ENCODE data around the gene DPP4. TPM values are rescaled to one million over a fixed set of nuclear protein-coding genes. Genes with fewer than 3 reads are reported as not detected.

The DPP4 gene
- 0.10 TPM for total RNA-seq (2013)
- polyA plus RNA-seq (under 1 TPM in 1 of 3 donors, not detected in 2; 0.46 TPM), polyA minus RNA-seq (not detected in 2 replicates), total RNA-seq (0 to 6.6 (median 0.20) reads per million in 11 experiments)

DNA sequence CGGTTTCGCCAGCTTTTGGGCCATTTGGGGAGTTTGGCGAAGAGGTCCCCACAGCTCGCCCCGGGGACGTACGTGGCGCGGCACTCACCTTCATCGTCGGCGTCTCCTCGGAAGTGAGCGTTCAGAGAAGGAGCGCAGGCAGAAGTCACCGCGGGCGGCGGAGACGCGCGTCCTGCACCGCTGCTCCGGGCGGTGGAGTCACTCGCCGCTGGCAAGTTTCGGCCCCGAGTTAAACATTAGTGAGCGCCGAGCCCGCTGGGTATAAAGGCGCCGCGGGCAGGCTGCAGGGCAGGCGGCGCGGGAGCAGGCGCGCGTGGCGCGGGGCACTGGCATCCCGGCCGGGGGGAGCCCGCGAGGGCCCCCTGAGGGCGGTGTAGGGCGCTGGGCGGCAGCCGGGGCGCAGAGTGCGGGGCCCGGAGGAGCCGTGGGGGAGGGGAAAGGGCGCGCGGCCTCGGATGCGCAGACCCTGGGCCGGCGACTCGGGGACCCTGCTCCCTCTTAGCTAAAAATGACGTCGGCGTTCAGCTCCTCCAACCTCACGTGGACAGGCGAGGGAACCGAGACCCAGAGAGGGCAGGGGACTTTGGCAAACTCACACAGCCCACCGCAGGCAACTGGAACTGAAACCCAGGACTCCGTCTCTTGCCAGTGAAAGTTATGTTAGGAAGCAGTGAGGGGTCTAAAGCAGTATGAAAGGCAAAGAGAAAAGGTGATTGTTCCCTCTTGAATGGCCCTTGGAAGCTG, at the start of gene DPP4:
Gene DPP4, minus strand, starts transcription at position 328 of the 744 bp plus-strand sequence. Its CDS starts 234 bp downstream, at position 94.
- Mint-ChIP-seq H3K4me3 (peak within 1 kb of the TSS; percentile 76 to 90), H3K36me3 (no peaks in the 10 kb centered on the region), H3K27ac (no peak within 1 kb of the TSS), H3K27me3 (ENCODE audit: low read depth in 3 of 3) (peaks cover 18 to 33% (median 31%) of the 10 kb centered on the region in 3 donors), H3K4me1 (peaks cover 18% of the 10 kb centered on the region), H3K9me3 (peaks cover 8 to 18% (median 15%) of the 10 kb centered on the region in 7 donors)
- Histone ChIP-seq H3K27ac (ENCODE audit: low read depth in 1 of 2, low read length in 2 of 2) (no peak within 1 kb of the TSS), H3K79me2 (ENCODE audit: insufficient read depth, low read length) (no peaks in the 10 kb centered on the region), H3K4me1 (ENCODE audit: control insufficient read depth in 1 of 2, insufficient read depth in 2 of 2, low read length in 2 of 2) (peaks cover 13 to 15% of the 10 kb centered on the region in 2 donors), H3K36me3 (replicated peaks in 1 of 2; ENCODE audit: control insufficient read depth in 1 of 2, insufficient read depth in 2 of 2, low read length in 2 of 2) (no peaks in the 10 kb centered on the region), H3K9me3 (replicated peaks in 1 of 2; ENCODE audit: control insufficient read depth in 1 of 2, insufficient read depth in 1 of 2, low read length in 2 of 2) (peaks cover 7 to 11% of the 10 kb centered on the region in 2 donors), H2AFZ (ENCODE audit: insufficient read depth, low read depth, low read length, poor library complexity, severe bottlenecking) (peak within 1 kb of the TSS; percentile 75), H3K4me2 (replicated peaks; ENCODE audit: extremely low read depth, low read length, poor library complexity, severe bottlenecking) (peak within 1 kb of the TSS; percentile 76), H4K20me1 (ENCODE audit: insufficient read depth, low read length) (no peaks in the 10 kb centered on the region), H3K27me3 (ENCODE audit: control insufficient read depth in 2 of 2, insufficient read depth in 2 of 2, low read length in 2 of 2) (peaks cover 9 to 35% of the 10 kb centered on the region in 2 donors), H3K4me3 (replicated peaks in 1 of 3; ENCODE audit: low read depth in 2 of 3, low read length in 3 of 3) (peak within 1 kb of the TSS; percentile 27 to 72 (median 28)), H3K9ac (ENCODE audit: insufficient read depth, low read length, poor library complexity, severe bottlenecking) (peak within 1 kb of the TSS; percentile 37)
- WGBS (ENCODE audit: insufficient coverage), result under 1% methylated on average over 63 of the region's 71 CpGs
- intact Hi-C loops (cut with micrococcal nuclease), result no loop called here
- peak in 1 of 3 donors; percentile 6 for DNase-seq
- TF ChIP-seq, protein P1, sequence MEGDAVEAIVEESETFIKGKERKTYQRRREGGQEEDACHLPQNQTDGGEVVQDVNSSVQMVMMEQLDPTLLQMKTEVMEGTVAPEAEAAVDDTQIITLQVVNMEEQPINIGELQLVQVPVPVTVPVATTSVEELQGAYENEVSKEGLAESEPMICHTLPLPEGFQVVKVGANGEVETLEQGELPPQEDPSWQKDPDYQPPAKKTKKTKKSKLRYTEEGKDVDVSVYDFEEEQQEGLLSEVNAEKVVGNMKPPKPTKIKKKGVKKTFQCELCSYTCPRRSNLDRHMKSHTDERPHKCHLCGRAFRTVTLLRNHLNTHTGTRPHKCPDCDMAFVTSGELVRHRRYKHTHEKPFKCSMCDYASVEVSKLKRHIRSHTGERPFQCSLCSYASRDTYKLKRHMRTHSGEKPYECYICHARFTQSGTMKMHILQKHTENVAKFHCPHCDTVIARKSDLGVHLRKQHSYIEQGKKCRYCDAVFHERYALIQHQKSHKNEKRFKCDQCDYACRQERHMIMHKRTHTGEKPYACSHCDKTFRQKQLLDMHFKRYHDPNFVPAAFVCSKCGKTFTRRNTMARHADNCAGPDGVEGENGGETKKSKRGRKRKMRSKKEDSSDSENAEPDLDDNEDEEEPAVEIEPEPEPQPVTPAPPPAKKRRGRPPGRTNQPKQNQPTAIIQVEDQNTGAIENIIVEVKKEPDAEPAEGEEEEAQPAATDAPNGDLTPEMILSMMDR (IDR thresholded peaks at IDR 0.05), result no peak

- TF ChIP-seq, protein P1 (IDR thresholded peaks at IDR 0.05), result no peak
- Mint-ChIP-seq H3K36me3 (no peaks in the 10 kb centered on the region), H3K4me3 (peak overlapping the region; percentile 43 to 46), H3K9me3 (peaks cover 0 to 6% (median 3%) of the 10 kb centered on the region in 7 donors), H3K27me3 (ENCODE audit: low read depth in 3 of 3) (no peaks in the 10 kb centered on the region), H3K27ac (peak overlapping the region in 3 of 7 donors; percentile 38 to 66 (median 43)), H3K4me1 (peaks cover 26% of the 10 kb centered on the region)
- peak in 1 of 3 donors; percentile 10 for DNase-seq
- Histone ChIP-seq H3K4me3 (replicated peaks in 1 of 3; ENCODE audit: low read depth in 2 of 3, low read length in 3 of 3) (no peak overlapping the region), H3K36me3 (replicated peaks in 1 of 2; ENCODE audit: control insufficient read depth in 1 of 2, insufficient read depth in 2 of 2, low read length in 2 of 2) (no peaks in the 10 kb centered on the region), H3K4me2 (replicated peaks; ENCODE audit: extremely low read depth, low read length, poor library complexity, severe bottlenecking) (no peak overlapping the region), H3K9me3 (replicated peaks in 1 of 2; ENCODE audit: control insufficient read depth in 1 of 2, insufficient read depth in 1 of 2, low read length in 2 of 2) (no peaks in the 10 kb centered on the region), H3K4me1 (ENCODE audit: control insufficient read depth in 1 of 2, insufficient read depth in 2 of 2, low read length in 2 of 2) (peaks cover 21 to 25% of the 10 kb centered on the region in 2 donors), H4K20me1 (ENCODE audit: insufficient read depth, low read length) (no peaks in the 10 kb centered on the region), H3K79me2 (ENCODE audit: insufficient read depth, low read length) (no peaks in the 10 kb centered on the region), H2AFZ (ENCODE audit: insufficient read depth, low read depth, low read length, poor library complexity, severe bottlenecking) (peak overlapping the region; percentile 21), H3K9ac (ENCODE audit: insufficient read depth, low read length, poor library complexity, severe bottlenecking) (no peak overlapping the region), H3K27me3 (ENCODE audit: control insufficient read depth in 2 of 2, insufficient read depth in 2 of 2, low read length in 2 of 2) (no peaks in the 10 kb centered on the region), H3K27ac (ENCODE audit: low read depth in 1 of 2, low read length in 2 of 2) (no peak overlapping the region)
- WGBS (ENCODE audit: insufficient coverage), result 100% methylated on average over 1 of the region's 7 CpGs
- intact Hi-C loops (cut with micrococcal nuclease), result no loop called here
Measured at GRCh38 chr2:162118166-162119031, 44.4 kb upstream of the DPP4 start.

Data from CD14-positive monocyte (primary cell).